CD4-positive, alpha-beta T cell (primary cell): ENCODE measurements around the gene FCHSD2. TPM values are rescaled to one million over a fixed set of nuclear protein-coding genes. Genes with fewer than 3 reads are reported as not detected.

Experiments used
- ATAC-seq: fragments of 200-7000 bp; cut with Tn5 transposase; one replicate; pipeline ENCODE4 v1.10.0; 2022; ENCODE audit warnings: mild to moderate bottlenecking; ENCODE audit not compliant: poor library complexity
- CTCF ChIA-PET: fragments of 350-600 bp; sonication (Branson Sonifier 250); formaldehyde crosslinking; loops from one replicate; lab custom pipeline; 2021; ENCODE audit warnings: antibody characterized with exemption, inconsistent platforms; lab: Charles Lee
- POLR2A ChIA-PET: fragments of 350-600 bp; sonication (Branson Sonifier 250); formaldehyde crosslinking; loops from one replicate; lab custom pipeline; 2021; ENCODE audit warnings: antibody characterized with exemption, inconsistent platforms; lab: Charles Lee
- DNase-seq, 14 experiments: peaks; one replicate each; pipeline ENCODE4 v3.0.0-alpha.2; 2013 to 2020; ENCODE audit warnings: mixed read lengths in 2 of 14
- H3K27ac ChIP-seq, 2 donors: one replicate each; pipeline versions ENCODE4 v1.5.1 to v1.7.0; 2013; ENCODE audit warnings: low read length in 2 of 2, low read depth in 1 of 2, mild to moderate bottlenecking in 1 of 2
- H3K27me3 ChIP-seq, 2 experiments: 1 replicate in 1 of 2; 2 replicates in 1 of 2; pipeline versions ENCODE4 v1.6.1 to v1.7.0; 2013; ENCODE audit warnings: low read length in 2 of 2, control low read depth in 1 of 2, mild to moderate bottlenecking in 1 of 2, moderate library complexity in 1 of 2; ENCODE audit not compliant: insufficient read depth in 2 of 2, control insufficient read depth in 1 of 2
- H3K36me3 ChIP-seq: one replicate; pipeline ENCODE4 v1.6.1; 2013; ENCODE audit warnings: low read length, control low read depth; ENCODE audit not compliant: insufficient read depth
- H3K4me1 ChIP-seq: one replicate; pipeline ENCODE4 v1.6.1; 2013; ENCODE audit warnings: low read length, control low read depth; ENCODE audit not compliant: insufficient read depth
- H3K4me3 ChIP-seq: one replicate; pipeline ENCODE4 v1.5.1; 2013; ENCODE audit warnings: mild to moderate bottlenecking, low read length, moderate library complexity
- H3K9me3 ChIP-seq, 2 experiments: 1 replicate in 1 of 2; 2 replicates in 1 of 2; pipeline versions ENCODE4 v1.6.1 to v1.7.0; 2013; ENCODE audit warnings: low read length in 2 of 2, mild to moderate bottlenecking in 2 of 2, control low read depth in 1 of 2, moderate library complexity in 1 of 2; ENCODE audit not compliant: control insufficient read depth in 1 of 2, insufficient read depth in 1 of 2
- H3K27ac Mint-ChIP-seq: one replicate; pipeline ENCODE4 v1.8.0; 2020; ENCODE audit warnings: mixed read lengths
- H3K27me3 Mint-ChIP-seq: one replicate; pipeline ENCODE4 v1.8.0; 2021; ENCODE audit warnings: mixed read lengths
- H3K36me3 Mint-ChIP-seq: one replicate; pipeline ENCODE4 v1.8.0; 2021; ENCODE audit warnings: low read depth, mixed read lengths
- H3K4me1 Mint-ChIP-seq: one replicate; pipeline ENCODE4 v1.8.0; 2021; ENCODE audit warnings: low read depth, mixed read lengths
- H3K4me3 Mint-ChIP-seq: one replicate; pipeline ENCODE4 v1.8.0; 2020; ENCODE audit warnings: mild to moderate bottlenecking, mixed read lengths
- H3K9me3 Mint-ChIP-seq: one replicate; pipeline ENCODE4 v1.8.0; 2020; ENCODE audit warnings: mixed read lengths
- intact Hi-C, 2 experiments: fragments of 100-400 bp; cut with DNase I in 1 of 2; cut with micrococcal nuclease in 1 of 2; formaldehyde crosslinking; loops; one replicate each; pipeline versions ENCODE4 v1.15.1 to v1.9.0; 2023 to 2025; cut with DNase I, micrococcal nuclease
- total RNA-seq, 174 experiments: library from RNA in 2 of 174; stranded (reverse) in 2 of 174; gene quantifications; one replicate each; pipeline ENCODE4 v1.2.3 and lab custom pipeline; 2021 to 2026
- TF ChIP-seq, protein P1 (sequence below): fragments of 200-600 bp; IDR thresholded peaks from one replicate; pipeline ENCODE4 v1.8.0; 2022; ENCODE audit warnings: antibody characterized with exemption, mild to moderate bottlenecking

FCHSD2 gene
- total RNA-seq, 2 experiments from 2014 or later, result 48.6 to 50.7 TPM

- ChIA-PET CTCF (no interaction called here), POLR2A (no interaction called here)
- Mint-ChIP-seq H3K27ac (no peak overlapping the region), H3K9me3 (no peaks in the 10 kb centered on the region), H3K27me3 (no peaks in the 10 kb centered on the region), H3K4me1 (peaks cover 35% of the 10 kb centered on the region), H3K36me3 (peaks cover 22% of the 10 kb centered on the region), H3K4me3 (no peak overlapping the region)
- Histone ChIP-seq H3K9me3 (no peaks in the 10 kb centered on the region), H3K27me3 (no peaks in the 10 kb centered on the region), H3K36me3 (no peaks in the 10 kb centered on the region), H3K27ac (no peak overlapping the region), H3K4me3 (no peak overlapping the region), H3K4me1 (no peaks in the 10 kb centered on the region)
- DNase-seq, result no peak
- intact Hi-C loops, result no loop called here
- ATAC-seq, result no peak
- TF ChIP-seq, protein P1, sequence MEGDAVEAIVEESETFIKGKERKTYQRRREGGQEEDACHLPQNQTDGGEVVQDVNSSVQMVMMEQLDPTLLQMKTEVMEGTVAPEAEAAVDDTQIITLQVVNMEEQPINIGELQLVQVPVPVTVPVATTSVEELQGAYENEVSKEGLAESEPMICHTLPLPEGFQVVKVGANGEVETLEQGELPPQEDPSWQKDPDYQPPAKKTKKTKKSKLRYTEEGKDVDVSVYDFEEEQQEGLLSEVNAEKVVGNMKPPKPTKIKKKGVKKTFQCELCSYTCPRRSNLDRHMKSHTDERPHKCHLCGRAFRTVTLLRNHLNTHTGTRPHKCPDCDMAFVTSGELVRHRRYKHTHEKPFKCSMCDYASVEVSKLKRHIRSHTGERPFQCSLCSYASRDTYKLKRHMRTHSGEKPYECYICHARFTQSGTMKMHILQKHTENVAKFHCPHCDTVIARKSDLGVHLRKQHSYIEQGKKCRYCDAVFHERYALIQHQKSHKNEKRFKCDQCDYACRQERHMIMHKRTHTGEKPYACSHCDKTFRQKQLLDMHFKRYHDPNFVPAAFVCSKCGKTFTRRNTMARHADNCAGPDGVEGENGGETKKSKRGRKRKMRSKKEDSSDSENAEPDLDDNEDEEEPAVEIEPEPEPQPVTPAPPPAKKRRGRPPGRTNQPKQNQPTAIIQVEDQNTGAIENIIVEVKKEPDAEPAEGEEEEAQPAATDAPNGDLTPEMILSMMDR, result no peak
These were observed 82.2 kb downstream of the FCHSD2 start for GRCh38 chr11:73059915-73060314.

GRCh38 chr11:73058989-73059674 lies 83.0 kb downstream of the FCHSD2 start:
- H3K4me3 ChIP-seq, result no peak overlapping the region
- CTCF ChIA-PET, result interaction anchor here (0.6 kb wide), 1 partner anchor 272 kb away, joined by 4 read pairs; no protein-coding TSS in a partner anchor
- DNase-seq (no peak), ATAC-seq (no peak)
- no peaks in the 10 kb centered on the region for H3K36me3 ChIP-seq
- H3K4me1 Mint-ChIP-seq, result peaks cover 32% of the 10 kb centered on the region
- TF ChIP-seq, protein P1, result no peak
- no peaks in the 10 kb centered on the region for H3K27me3 Mint-ChIP-seq
- no peaks in the 10 kb centered on the region for H3K9me3 Mint-ChIP-seq
- POLR2A ChIA-PET, result no interaction called here
- no peak overlapping the region for H3K4me3 Mint-ChIP-seq
- intact Hi-C loops, result no loop called here
- no peaks in the 10 kb centered on the region for H3K27me3 ChIP-seq
- no peaks in the 10 kb centered on the region for H3K4me1 ChIP-seq
- H3K27ac Mint-ChIP-seq, result no peak overlapping the region
- H3K9me3 ChIP-seq, result no peaks in the 10 kb centered on the region
- peaks cover 22% of the 10 kb centered on the region for H3K36me3 Mint-ChIP-seq
- no peak overlapping the region for H3K27ac ChIP-seq

- Mint-ChIP-seq H3K9me3 (no peaks in the 10 kb centered on the region), H3K4me1 (peaks cover 16% of the 10 kb centered on the region), H3K27me3 (no peaks in the 10 kb centered on the region), H3K27ac (no peak overlapping the region), H3K4me3 (no peak overlapping the region), H3K36me3 (peaks cover 9% of the 10 kb centered on the region)
- TF ChIP-seq, protein P1, result no peak
- Histone ChIP-seq H3K4me3 (no peak overlapping the region), H3K27ac (no peak overlapping the region), H3K4me1 (no peaks in the 10 kb centered on the region), H3K9me3 (no peaks in the 10 kb centered on the region), H3K36me3 (no peaks in the 10 kb centered on the region), H3K27me3 (no peaks in the 10 kb centered on the region)
- intact Hi-C loops, result no loop called here
- ChIA-PET CTCF (no interaction called here), POLR2A (no interaction called here)
- ATAC-seq (no peak), DNase-seq (no peak)
These were observed 86.3 kb downstream of the FCHSD2 start for GRCh38 chr11:73055655-73056354.
